IMR-90 (cell line): ENCODE results near the gene MICAL2. TPM values are rescaled to one million over a fixed set of nuclear protein-coding genes. Genes with fewer than 3 reads are reported as not detected.
A peak's percentile ranks its signal among the peaks of the same experiment; 100 is the strongest.

Source experiments
- ATAC-seq: fragments of 200-7000 bp; cut with Tn5 transposase; 2 replicates; pipeline ENCODE4 v1.9.1; 2020; ENCODE audit warnings: low read depth, mild to moderate bottlenecking, moderate library complexity
- BruUV-seq: library from RNA; stranded (reverse); fragments of 400-500 nt; replicated peaks from 2 replicates; lab custom pipeline; 2021; lab: Mats Ljungman, UMichigan
- CTCF ChIA-PET: fragments of 300-600 bp; formaldehyde crosslinking; extraction: SDS; loops from one replicate; lab custom pipeline; 2021; ENCODE audit warnings: antibody characterized with exemption; lab: Yijun Ruan, JAX
- POLR2A ChIA-PET: fragments of 300-600 bp; sonication (Branson Sonifier 250); formaldehyde crosslinking; loops from one replicate; lab custom pipeline; 2022; ENCODE audit warnings: antibody characterized with exemption; ENCODE audit not compliant: unreplicated experiment; lab: Charles Lee
- DNase-seq: peaks from one replicate; pipeline ENCODE4 v3.0.0; 2013
- H2AFZ ChIP-seq: replicated peaks from 2 replicates; pipeline ENCODE3; 2013; ENCODE audit warnings: low read length, mild to moderate bottlenecking; ENCODE audit not compliant: poor library complexity
- H2AK5ac ChIP-seq: 2 replicates; pipeline ENCODE4 v1.6.1; 2013; ENCODE audit warnings: low read depth, low read length, inconsistent platforms
- H2AK9ac ChIP-seq: replicated peaks from 2 replicates; pipeline ENCODE3; 2013; ENCODE audit warnings: mild to moderate bottlenecking, low read depth, low read length, moderate library complexity; ENCODE audit not compliant: poor library complexity
- H2BK120ac ChIP-seq: 2 replicates; pipeline ENCODE4 v1.6.1; 2013; ENCODE audit warnings: low read depth, low read length, inconsistent platforms
- H2BK15ac ChIP-seq: 3 replicates; pipeline ENCODE4 v1.6.1; 2013; ENCODE audit warnings: low read depth, low read length, inconsistent platforms
- H2BK20ac ChIP-seq: 2 replicates; pipeline ENCODE4 v1.6.1; 2013; ENCODE audit warnings: low read depth, mild to moderate bottlenecking, inconsistent platforms, low read length, moderate library complexity
- H2BK5ac ChIP-seq: 2 replicates; pipeline ENCODE4 v1.6.1; 2013; ENCODE audit warnings: mild to moderate bottlenecking, low read depth, low read length, inconsistent platforms; ENCODE audit not compliant: poor library complexity, severe bottlenecking
- H3K14ac ChIP-seq: replicated peaks from 2 replicates; pipeline ENCODE4 v1.6.1; 2013; ENCODE audit warnings: low read depth, low read length, inconsistent platforms
- H3K18ac ChIP-seq: 2 replicates; pipeline ENCODE4 v1.6.1; 2013; ENCODE audit warnings: low read depth, low read length, control low read depth
- H3K23ac ChIP-seq: 2 replicates; pipeline ENCODE4 v1.6.1; 2013; ENCODE audit warnings: low read depth, low read length, inconsistent platforms
- H3K27ac ChIP-seq: 2 replicates; pipeline ENCODE4 v1.5.1; 2013; ENCODE audit warnings: mild to moderate bottlenecking, control low read depth, low read length; ENCODE audit not compliant: insufficient read depth
- H3K27me3 ChIP-seq: 2 replicates; pipeline ENCODE4 v1.6.1; 2013; ENCODE audit warnings: low read length; ENCODE audit not compliant: control insufficient read depth, insufficient read depth
- H3K36me3 ChIP-seq: 2 replicates; pipeline ENCODE4 v1.6.1; 2013; ENCODE audit warnings: low read length, mixed read lengths; ENCODE audit not compliant: control insufficient read depth, insufficient read depth
- H3K4ac ChIP-seq: 2 replicates; pipeline ENCODE4 v1.6.1; 2013; ENCODE audit warnings: low read depth, low read length, inconsistent platforms
- H3K4me1 ChIP-seq: 2 replicates; pipeline ENCODE4 v1.6.1; 2013; ENCODE audit warnings: low read length, mixed read lengths; ENCODE audit not compliant: control insufficient read depth, insufficient read depth
- H3K4me2 ChIP-seq: 2 replicates; pipeline ENCODE4 v1.6.1; 2013; ENCODE audit warnings: low read depth, mild to moderate bottlenecking, control low read depth, low read length, moderate library complexity
- H3K4me3 ChIP-seq: 2 replicates; pipeline ENCODE4 v1.5.1; 2013; ENCODE audit warnings: low read depth, mild to moderate bottlenecking, control low read depth, low read length, moderate library complexity; ENCODE audit not compliant: insufficient read depth
- H3K56ac ChIP-seq: 2 replicates; pipeline ENCODE4 v1.6.1; 2013; ENCODE audit warnings: low read length, inconsistent platforms; ENCODE audit not compliant: insufficient read depth; ENCODE audit errors: extremely low read depth
- H3K79me1 ChIP-seq, 2 experiments: 2 replicates each; pipeline ENCODE4 v1.6.1; 2013; ENCODE audit warnings: low read length in 2 of 2, inconsistent platforms in 1 of 2, low read depth in 1 of 2
- H3K9ac ChIP-seq: 2 replicates; pipeline ENCODE4 v1.6.1; 2013; ENCODE audit warnings: low read depth, low read length, control low read depth
- H3K9me1 ChIP-seq: 2 replicates; pipeline ENCODE4 v1.6.1; 2013; ENCODE audit warnings: low read length, inconsistent platforms; ENCODE audit not compliant: insufficient read depth
- H3K9me3 ChIP-seq: 2 replicates; pipeline ENCODE4 v1.6.1; 2013; ENCODE audit warnings: low read length; ENCODE audit not compliant: control insufficient read depth, insufficient read depth
- H4K20me1 ChIP-seq: 2 replicates; pipeline ENCODE4 v1.6.1; 2013; ENCODE audit warnings: low read length, inconsistent platforms; ENCODE audit not compliant: insufficient read depth
- H4K5ac ChIP-seq: 2 replicates; pipeline ENCODE4 v1.6.1; 2013; ENCODE audit warnings: mild to moderate bottlenecking, low read depth, low read length, control low read depth
- H4K8ac ChIP-seq, 2 experiments: 2 replicates each; pipeline ENCODE4 v1.6.1; 2013; ENCODE audit warnings: low read depth in 2 of 2, low read length in 2 of 2, control low read depth in 1 of 2, inconsistent platforms in 1 of 2
- H4K91ac ChIP-seq: 2 replicates; pipeline ENCODE4 v1.6.1; 2013; ENCODE audit warnings: low read depth, low read length, inconsistent platforms; ENCODE audit not compliant: insufficient read depth
- BHLHE40 ChIP-seq: fragments of 150-350 bp; IDR thresholded peaks from 2 replicates; pipeline ENCODE4 v1.6.1; 2016; ENCODE audit warnings: mild to moderate bottlenecking, low read depth, low read length
- CHD1 ChIP-seq: IDR thresholded peaks from 2 replicates; pipeline ENCODE4 v1.6.1; 2012; ENCODE audit warnings: low read depth, low read length, improper control_type of control experiment
- CTCF ChIP-seq: conservative IDR thresholded peaks from 2 replicates; pipeline ENCODE4 v1.5.1; 2012; ENCODE audit warnings: mild to moderate bottlenecking, low read depth, low read length, improper control_type of control experiment
- ELK1 ChIP-seq: fragments of 150-350 bp; IDR thresholded peaks from 2 replicates; pipeline ENCODE4 v1.6.1; 2016; ENCODE audit warnings: low read depth, mild to moderate bottlenecking, low read length, moderate library complexity, borderline replicate concordance
- MAZ ChIP-seq: IDR thresholded peaks from 2 replicates; pipeline ENCODE4 v1.6.1; 2012; ENCODE audit warnings: low read depth, mild to moderate bottlenecking, low read length, improper control_type of control experiment, moderate library complexity, borderline replicate concordance
- MXI1 ChIP-seq: IDR thresholded peaks from 2 replicates; pipeline ENCODE4 v1.6.1; 2012; ENCODE audit warnings: low read depth, mild to moderate bottlenecking, low read length, moderate library complexity, borderline replicate concordance
- NFE2L2 ChIP-seq: fragments of 150-350 bp; IDR thresholded peaks from 2 replicates; pipeline ENCODE4 v1.6.1; 2016; ENCODE audit warnings: low read depth, mild to moderate bottlenecking, low read length
- POLR2A ChIP-seq: IDR thresholded peaks from 2 replicates; pipeline ENCODE4 v1.6.1; 2012; ENCODE audit warnings: mild to moderate bottlenecking, low read depth, low read length
- RAD21 ChIP-seq: IDR thresholded peaks from 2 replicates; pipeline ENCODE4 v1.6.1; 2012; ENCODE audit warnings: low read length, improper control_type of control experiment
- RCOR1 ChIP-seq: IDR thresholded peaks from 2 replicates; pipeline ENCODE4 v1.6.1; 2012; ENCODE audit warnings: mild to moderate bottlenecking, low read length, improper control_type of control experiment; ENCODE audit not compliant: insufficient replicate concordance
- RFX5 ChIP-seq: IDR thresholded peaks from 2 replicates; pipeline ENCODE4 v1.8.0; 2012; ENCODE audit warnings: low read depth, mild to moderate bottlenecking, low read length, moderate library complexity
- USF2 ChIP-seq: fragments of 150-350 bp; IDR thresholded peaks from 2 replicates; pipeline ENCODE4 v1.6.1; 2017; ENCODE audit warnings: mild to moderate bottlenecking, antibody characterized with exemption, low read length, low read depth
- whole genome bisulfite sequencing, 2 experiments: methylation state at CpG; one replicate each; pipeline versions ENCODE4 v1.1.5 to v1.1.7; 2013; ENCODE audit warnings: missing lambda C conversion rate in 2 of 2; ENCODE audit not compliant: insufficient read length in 1 of 2; ENCODE audit errors: extremely low coverage in 2 of 2; 5-methylcytosine and 5-hydroxymethylcytosine counted together
- dilution Hi-C: fragments of 300-500 bp; cut with HindIII; formaldehyde crosslinking; loops from one replicate; pipeline ENCODE4 v1.14.3; 2018; ENCODE audit warnings: low sequenced_read_pairs; ENCODE audit not compliant: unreplicated experiment
- in situ Hi-C: fragments of 300-500 bp; cut with MboI; formaldehyde crosslinking; loops from 3 replicates; pipeline ENCODE4 v1.14.3; 2019; ENCODE audit warnings: low sequenced_read_pairs, inconsistent platforms, mixed read lengths
- intact Hi-C: fragments of 100-400 bp; cut with micrococcal nuclease; formaldehyde crosslinking; loops from 2 replicates; pipeline ENCODE4 v1.10.0; 2022
- polyA plus RNA-seq, 3 experiments: library from polyadenylated mRNA; depleted of rRNA; stranded (reverse); fragments of >200 nt; gene quantifications; 2 replicates each; pipeline ENCODE4 v1.2.3, GENCODE V29; 2012; ENCODE audit warnings: low replicate concordance in 1 of 3
- total RNA-seq: library from RNA; depleted of rRNA; stranded (reverse); fragments of >200 nt; gene quantifications from 2 replicates; pipeline ENCODE4 v1.2.3, GENCODE V29; 2012

MICAL2 gene
- total and polyA plus RNA-seq, 2 of the 4 experiments (the other 2 are of a cell fraction): 170 to 336 TPM

GRCh38 chr11:12155696-12156095, 45.3 kb downstream of the MICAL2 start:
- in situ Hi-C loops: no loop called here
- Histone ChIP-seq H2AFZ (peak overlapping the region; percentile 16), H3K36me3 (peaks cover 9% of the 10 kb centered on the region), H4K91ac (peak overlapping the region; percentile 94; the same call in 1 of the 2 replicates), H3K4ac (peak overlapping the region; percentile 92; the same call in 1 of the 2 replicates), H2BK5ac (peak overlapping the region; percentile 73), H4K8ac (peak overlapping the region in 1 of 2 experiments; percentile 69; a peak in 1 of 4 replicates), H3K27ac (no peak overlapping the region), H3K14ac (peak overlapping the region; percentile 84; the same call in 1 of the 2 replicates), H2AK5ac (peak overlapping the region; percentile 71), H3K4me2 (no peak overlapping the region), H3K9me1 (peaks cover 44% of the 10 kb centered on the region), H3K79me1 (peaks cover 36 to 89% of the 10 kb centered on the region in 2 experiments), H4K5ac (no peak overlapping the region), H3K27me3 (no peaks in the 10 kb centered on the region), H3K4me3 (no peak overlapping the region), H2AK9ac (peak overlapping the region; percentile 12), H3K4me1 (peaks cover 45% of the 10 kb centered on the region), H2BK20ac (no peak overlapping the region), H3K18ac (no peak overlapping the region), H3K9me3 (no peaks in the 10 kb centered on the region), H3K56ac (no peak overlapping the region), H3K9ac (no peak overlapping the region), H3K23ac (peak overlapping the region; percentile 67; the same call in 1 of the 2 replicates), H4K20me1 (peaks cover 15% of the 10 kb centered on the region; the same call in 1 of the 2 replicates), H2BK15ac (no peak overlapping the region), H2BK120ac (peak overlapping the region; percentile 18; the same call in 1 of the 2 replicates)
- dilution Hi-C loops: no loop called here
- intact Hi-C loops: loop anchor here (5.0 kb wide), 1 partner anchor 82 kb away; no protein-coding TSS in a partner anchor
- POLR2A ChIA-PET: no interaction called here
- TF ChIP-seq MXI1 (no peak), NFE2L2 (no peak), MAZ (no peak), CTCF (no peak), RAD21 (no peak), CHD1 (no peak), POLR2A (no peak), ELK1 (no peak), BHLHE40 (no peak), RCOR1 (no peak), RFX5 (no peak), USF2 (no peak)
- DNase-seq (no peak), ATAC-seq (no peak)
- CTCF ChIA-PET: no interaction called here
- WGBS, 2 experiments: 93% methylated on average over 5 of the region's 8 CpGs; no CpG with 5 or more reads in 1 of the 2 experiments
- no TSS peak for BruUV-seq
